NCI-H1417 treated with DMSO at 0.1 percent for 48 hours (cell line): ENCODE measurements around the gene ZNF239.
"Not testable (repeated sequence)": the region's sequence is repeated elsewhere in the genome, so short reads cannot be mapped to it uniquely, and the experiment has no call there.

Source experiments
- DNase-seq: peaks from one replicate; lab custom pipeline; 2025; lab: John Stamatoyannopoulos, UW

ZNF239 gene

DNA sequence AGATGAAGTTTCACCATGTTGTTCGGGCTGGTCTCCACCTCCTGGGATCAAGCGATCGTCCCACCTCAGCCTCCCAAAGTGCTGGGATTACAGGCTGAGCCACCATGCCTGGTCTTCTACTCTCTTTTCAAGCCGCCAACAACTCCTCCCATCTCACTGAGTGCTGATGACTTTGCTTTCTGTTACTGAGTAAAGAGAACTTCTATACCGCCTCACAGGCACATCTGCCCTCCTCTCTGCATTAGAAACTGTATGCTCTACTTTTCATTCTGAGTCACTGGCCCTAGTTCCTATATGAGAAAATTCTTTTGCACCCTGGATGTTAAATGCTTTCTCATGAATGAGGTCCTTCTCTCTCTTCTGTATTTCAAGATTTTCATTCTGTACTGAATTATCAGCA, 2.2 kb upstream of the ZNF239 start:
- DNase-seq = no peak

DNA sequence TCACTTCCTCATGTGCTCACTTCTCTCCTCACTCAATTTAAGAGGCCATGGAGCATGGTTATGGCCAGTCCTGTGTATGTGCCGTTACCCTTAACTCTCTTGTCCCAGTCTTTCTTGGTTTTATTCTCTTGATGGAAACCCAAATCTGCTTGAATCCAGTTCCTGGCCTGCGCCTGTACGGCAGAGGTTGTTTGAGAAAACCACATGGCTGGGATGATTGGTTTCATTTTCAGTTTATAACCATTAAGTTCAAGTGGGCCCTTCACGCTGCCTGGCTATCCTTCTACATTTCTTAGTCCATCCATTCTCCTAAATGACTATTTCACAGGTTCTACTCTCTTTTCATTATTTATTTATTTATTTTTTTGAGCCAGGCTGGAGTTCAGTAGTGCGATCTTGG, 1.6 kb upstream of the ZNF239 start:
- DNase-seq = no peak

- DNase-seq = no peak
Observed at GRCh38 chr10:43574906-43575305, 490 bp upstream of the ZNF239 start.

DNA sequence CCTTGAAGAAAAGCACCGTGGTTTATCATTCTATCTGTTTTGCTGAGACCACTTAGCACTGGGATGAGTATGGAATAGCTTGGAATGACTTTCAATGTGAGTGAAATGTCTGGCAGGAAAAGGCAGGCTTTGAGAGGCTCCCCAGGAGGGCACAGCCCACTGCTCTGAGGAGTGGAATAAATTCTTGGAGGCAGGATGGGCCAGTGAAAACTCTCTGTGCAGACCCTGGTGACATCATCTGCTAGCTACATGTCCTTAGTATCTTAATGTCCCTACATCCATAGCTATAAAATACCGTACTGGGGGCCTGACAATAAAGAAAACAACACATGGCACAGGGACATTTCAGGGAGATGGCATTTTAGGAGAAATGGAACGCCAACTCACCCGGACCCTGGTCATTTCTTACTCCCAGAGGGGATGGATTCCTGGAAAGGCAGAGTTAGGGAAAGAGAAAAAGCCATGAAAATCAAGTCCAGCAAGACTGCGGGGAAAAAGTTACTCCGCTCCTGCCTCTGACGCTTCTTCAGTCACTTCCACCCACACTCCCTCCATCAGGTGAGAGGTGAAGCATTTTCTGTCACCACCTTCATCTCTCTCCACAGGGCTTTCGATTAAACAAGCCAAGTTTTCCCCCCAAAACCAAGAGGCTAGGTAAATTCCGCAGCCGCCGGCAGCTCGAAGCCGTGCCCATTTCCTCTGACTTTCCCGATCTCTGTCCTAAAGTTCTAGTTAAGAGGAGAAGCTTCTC, 991 bp downstream of the ZNF239 start:
- DNase-seq = no peak

DNA sequence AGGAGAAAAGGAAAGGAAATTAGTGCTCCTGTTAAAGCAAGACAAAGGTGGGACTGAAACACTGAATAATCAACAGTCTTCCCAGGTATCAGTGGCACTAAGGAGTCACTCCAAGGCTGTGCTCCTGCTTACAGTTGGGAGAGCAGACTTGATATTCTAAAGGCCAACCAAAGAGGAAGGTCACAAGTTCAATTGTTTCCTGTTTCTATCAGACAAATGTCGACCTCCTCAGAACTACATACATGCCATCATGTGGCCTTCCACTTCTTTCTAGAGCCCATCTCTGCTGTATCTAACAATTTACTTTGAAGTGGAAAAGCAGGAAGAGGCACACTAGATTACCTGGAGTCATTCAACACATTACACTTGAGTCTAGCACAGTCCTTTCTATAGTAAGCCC, 3.4 kb downstream of the ZNF239 start:
- DNase-seq = no peak

- no peak for DNase-seq
Observed at GRCh38 chr10:43569681-43570080, 4.7 kb downstream of the ZNF239 start.

DNA sequence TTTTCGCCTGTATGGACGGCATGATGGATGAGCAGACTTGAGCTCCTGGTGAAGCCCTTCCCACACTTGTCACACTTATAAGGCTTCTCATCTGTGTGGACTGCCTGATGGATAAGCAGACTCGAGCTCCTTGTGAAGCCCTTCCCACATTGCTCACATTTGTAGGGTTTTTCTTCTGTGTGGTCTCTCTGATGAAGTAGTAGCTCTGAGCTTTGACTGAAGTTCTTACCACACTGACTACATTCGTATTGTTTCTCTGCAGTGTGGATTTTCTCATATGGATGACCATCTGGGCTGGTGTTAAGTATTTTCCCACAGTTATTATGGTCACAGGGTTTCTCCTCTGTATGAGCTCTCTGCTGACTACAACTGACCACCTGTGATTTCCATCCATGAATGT, 17.2 kb downstream of the ZNF239 start:
- no peak for DNase-seq

DNA sequence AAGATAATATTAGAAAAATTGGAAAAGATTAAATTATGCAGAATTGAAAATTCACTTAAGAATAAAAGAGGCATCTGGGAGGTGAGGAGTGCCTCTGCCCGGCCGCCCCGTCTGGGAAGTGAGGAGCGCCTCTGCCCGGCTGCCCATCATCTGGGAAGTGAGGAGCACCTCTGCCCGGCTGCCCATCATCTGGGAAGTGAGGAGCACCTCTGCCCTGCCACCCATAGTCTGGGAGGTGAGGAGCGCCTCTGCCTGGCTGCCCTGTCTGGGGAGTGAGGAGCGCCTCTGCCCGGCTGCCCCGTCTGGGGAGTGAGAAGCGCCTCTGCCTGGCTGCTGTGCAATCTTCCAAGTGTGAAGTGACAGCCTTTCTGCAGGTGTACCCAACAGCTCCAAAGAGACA, 30.7 kb downstream of the ZNF239 start:
- DNase-seq = not testable (repeated sequence)

GRCh38 chr10:43524434-43525247, 49.8 kb downstream of the ZNF239 start:
- DNase-seq = no peak
